CD14-positive monocyte (primary cell): ENCODE measurements around the gene FAM228A. TPM values are rescaled to one million over a fixed set of nuclear protein-coding genes. Genes with fewer than 3 reads are reported as not detected.

Experiments
- DNase-seq, 3 donors: peaks; one replicate each; pipeline ENCODE4 v3.0.0-alpha.2; 2011 to 2022
- H2AFZ ChIP-seq: 2 replicates; pipeline ENCODE4 v1.6.0; 2012; ENCODE audit warnings: mild to moderate bottlenecking, low read depth, low read length, inconsistent platforms; ENCODE audit not compliant: insufficient read depth, poor library complexity, severe bottlenecking
- H3K27ac ChIP-seq, 2 donors: 1 replicate in 1 of 2; 2 replicates in 1 of 2; pipeline ENCODE4 v1.5.1; 2012 to 2013; ENCODE audit warnings: low read length in 2 of 2, control low read depth in 1 of 2, inconsistent platforms in 1 of 2, low read depth in 1 of 2, mild to moderate bottlenecking in 1 of 2
- H3K27me3 ChIP-seq, 2 donors: one replicate each; pipeline versions ENCODE4 v1.6.0 to v1.6.1; 2011 to 2013; ENCODE audit warnings: low read length in 2 of 2; ENCODE audit not compliant: control insufficient read depth in 2 of 2, insufficient read depth in 2 of 2
- H3K36me3 ChIP-seq, 2 donors: replicated peaks in 1 of 2; 1 replicate in 1 of 2; 2 replicates in 1 of 2; pipeline versions ENCODE4 v1.5.1 to v1.6.1; 2012 to 2013; ENCODE audit warnings: low read length in 2 of 2, control low read depth in 1 of 2, inconsistent platforms in 1 of 2, mild to moderate bottlenecking in 1 of 2; ENCODE audit not compliant: insufficient read depth in 2 of 2, control insufficient read depth in 1 of 2
- H3K4me1 ChIP-seq, 2 donors: 1 replicate in 1 of 2; 2 replicates in 1 of 2; pipeline versions ENCODE4 v1.5.1 to v1.6.1; 2012 to 2013; ENCODE audit warnings: low read length in 2 of 2, control low read depth in 1 of 2, inconsistent platforms in 1 of 2, mild to moderate bottlenecking in 1 of 2, moderate library complexity in 1 of 2; ENCODE audit not compliant: insufficient read depth in 2 of 2, control insufficient read depth in 1 of 2
- H3K4me2 ChIP-seq: replicated peaks from 2 replicates; pipeline ENCODE3; 2012; ENCODE audit warnings: low read length, moderate library complexity, mild to moderate bottlenecking; ENCODE audit not compliant: poor library complexity, severe bottlenecking; ENCODE audit errors: extremely low read depth
- H3K4me3 ChIP-seq, 3 experiments: fragments of 200-600 bp in 1 of 3; sonication (generic) in 1 of 3; replicated peaks in 1 of 3; 1 replicate in 2 of 3; 2 replicates in 1 of 3; pipeline ENCODE4 v1.5.1; 2011 to 2013; ENCODE audit warnings: low read length in 3 of 3, mild to moderate bottlenecking in 3 of 3, control low read depth in 2 of 3, low read depth in 2 of 3, inconsistent platforms in 1 of 3, moderate library complexity in 1 of 3
- H3K79me2 ChIP-seq: 2 replicates; pipeline ENCODE4 v1.6.0; 2012; ENCODE audit warnings: mild to moderate bottlenecking, control low read depth, inconsistent platforms, low read length, moderate library complexity; ENCODE audit not compliant: insufficient read depth
- H3K9ac ChIP-seq: 2 replicates; pipeline ENCODE4 v1.6.0; 2017; ENCODE audit warnings: low read length, mild to moderate bottlenecking; ENCODE audit not compliant: insufficient read depth, poor library complexity, severe bottlenecking
- H3K9me3 ChIP-seq, 2 donors: replicated peaks in 1 of 2; 1 replicate in 1 of 2; 2 replicates in 1 of 2; pipeline versions ENCODE4 v1.5.1 to v1.6.1; 2012 to 2013; ENCODE audit warnings: low read length in 2 of 2, control low read depth in 1 of 2; ENCODE audit not compliant: control insufficient read depth in 1 of 2, insufficient read depth in 1 of 2
- H4K20me1 ChIP-seq: 2 replicates; pipeline ENCODE4 v1.6.0; 2012; ENCODE audit warnings: mild to moderate bottlenecking, low read length, control low read depth, moderate library complexity; ENCODE audit not compliant: insufficient read depth
- H3K27ac Mint-ChIP-seq, 7 donors: one replicate each; pipeline ENCODE4 v1.8.0; 2020; ENCODE audit warnings: mild to moderate bottlenecking in 7 of 7, mixed read lengths in 7 of 7, moderate library complexity in 6 of 7, inconsistent platforms in 2 of 7
- H3K27me3 Mint-ChIP-seq, 3 donors: one replicate each; pipeline ENCODE4 v1.8.0; 2021 to 2022; ENCODE audit warnings: low read depth in 3 of 3, mild to moderate bottlenecking in 3 of 3, mixed read lengths in 3 of 3, moderate library complexity in 3 of 3, inconsistent platforms in 1 of 3
- H3K36me3 Mint-ChIP-seq, 2 donors: one replicate each; pipeline ENCODE4 v1.8.0; 2020; ENCODE audit warnings: mixed read lengths in 2 of 2, inconsistent platforms in 1 of 2, mild to moderate bottlenecking in 1 of 2
- H3K4me1 Mint-ChIP-seq: one replicate; pipeline ENCODE4 v1.8.0; 2020; ENCODE audit warnings: mild to moderate bottlenecking, mixed read lengths
- H3K4me3 Mint-ChIP-seq, 2 donors: one replicate each; pipeline ENCODE4 v1.8.0; 2020; ENCODE audit warnings: mild to moderate bottlenecking in 2 of 2, mixed read lengths in 2 of 2, moderate library complexity in 1 of 2
- H3K9me3 Mint-ChIP-seq, 7 donors: one replicate each; pipeline ENCODE4 v1.8.0; 2020 to 2022; ENCODE audit warnings: mixed read lengths in 7 of 7, mild to moderate bottlenecking in 6 of 7, moderate library complexity in 6 of 7, inconsistent platforms in 2 of 7
- WGBS: methylation state at CpG from one replicate; pipeline ENCODE4 v1.1.5; 2013; ENCODE audit warnings: missing lambda C conversion rate; ENCODE audit not compliant: insufficient coverage; 5-methylcytosine and 5-hydroxymethylcytosine counted together
- intact Hi-C, 2 donors: fragments of 100-400 bp; cut with micrococcal nuclease; formaldehyde crosslinking; loops; one replicate each; pipeline versions ENCODE4 v1.15.0 to v1.15.1; 2023
- polyA plus RNA-seq, 3 donors: library from polyadenylated mRNA; depleted of rRNA in 1 of 3; unstranded in 2 of 3; stranded (reverse) in 1 of 3; fragments of 300-500 nt in 2 of 3; fragments of >200 nt in 1 of 3; fragmentation: Illumina TruSeq in 2 of 3; gene quantifications; 1 replicate in 2 of 3; 2 replicates in 1 of 3; pipeline ENCODE4 v1.2.3, GENCODE V29; 2012 to 2021
- TF ChIP-seq, protein P1 (sequence below): fragments of 200-600 bp; IDR thresholded peaks from one replicate; pipeline ENCODE4 v1.8.0; 2022; ENCODE audit warnings: antibody characterized with exemption, mild to moderate bottlenecking

Gene FAM228A
- polyA plus RNA-seq, 3 donors: 0.09 to 0.17 TPM; not detected in 1

DNA sequence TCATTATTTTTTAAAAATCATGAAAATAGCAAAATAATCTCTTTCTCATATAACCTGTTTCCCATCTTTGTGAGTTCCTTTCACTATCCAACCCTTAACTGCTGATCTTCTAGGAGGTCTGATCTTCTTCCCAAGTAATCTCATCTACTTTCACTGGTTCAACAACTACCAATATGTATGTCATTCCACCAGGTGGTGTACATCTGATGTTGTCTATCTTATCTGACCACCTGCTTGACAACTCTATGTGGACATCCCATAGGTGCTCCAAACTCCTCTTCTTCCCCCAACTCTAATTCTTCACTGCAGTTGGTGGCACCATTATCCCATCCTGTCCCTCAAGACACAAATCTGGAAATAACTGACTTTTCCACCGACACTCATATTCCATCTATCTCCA, 62.5 kb downstream of the FAM228A start:
- Mint-ChIP-seq H3K4me3 (no peak overlapping the region), H3K36me3 (peaks cover 50 to 54% of the 10 kb centered on the region in 2 donors), H3K27ac (no peak overlapping the region), H3K27me3 (no peaks in the 10 kb centered on the region), H3K9me3 (no peaks in the 10 kb centered on the region), H3K4me1 (peaks cover 2% of the 10 kb centered on the region)
- H3K4me1 ChIP-seq: no peaks in the 10 kb centered on the region
- H3K79me2 ChIP-seq: no peaks in the 10 kb centered on the region
- no peak overlapping the region for H3K4me2 ChIP-seq
- H3K27ac ChIP-seq: no peak overlapping the region
- 94% methylated on average over 1 of the region's 1 CpG for WGBS
- intact Hi-C loops: no loop called here
- H3K27me3 ChIP-seq: no peaks in the 10 kb centered on the region
- H2AFZ ChIP-seq: no peak overlapping the region
- H3K9ac ChIP-seq: no peak overlapping the region
- no peaks in the 10 kb centered on the region for H3K9me3 ChIP-seq
- H4K20me1 ChIP-seq: peaks cover 16% of the 10 kb centered on the region
- peaks cover 36 to 76% of the 10 kb centered on the region in 2 donors for H3K36me3 ChIP-seq
- H3K4me3 ChIP-seq: no peak overlapping the region
- DNase-seq: no peak
- TF ChIP-seq, protein P1, sequence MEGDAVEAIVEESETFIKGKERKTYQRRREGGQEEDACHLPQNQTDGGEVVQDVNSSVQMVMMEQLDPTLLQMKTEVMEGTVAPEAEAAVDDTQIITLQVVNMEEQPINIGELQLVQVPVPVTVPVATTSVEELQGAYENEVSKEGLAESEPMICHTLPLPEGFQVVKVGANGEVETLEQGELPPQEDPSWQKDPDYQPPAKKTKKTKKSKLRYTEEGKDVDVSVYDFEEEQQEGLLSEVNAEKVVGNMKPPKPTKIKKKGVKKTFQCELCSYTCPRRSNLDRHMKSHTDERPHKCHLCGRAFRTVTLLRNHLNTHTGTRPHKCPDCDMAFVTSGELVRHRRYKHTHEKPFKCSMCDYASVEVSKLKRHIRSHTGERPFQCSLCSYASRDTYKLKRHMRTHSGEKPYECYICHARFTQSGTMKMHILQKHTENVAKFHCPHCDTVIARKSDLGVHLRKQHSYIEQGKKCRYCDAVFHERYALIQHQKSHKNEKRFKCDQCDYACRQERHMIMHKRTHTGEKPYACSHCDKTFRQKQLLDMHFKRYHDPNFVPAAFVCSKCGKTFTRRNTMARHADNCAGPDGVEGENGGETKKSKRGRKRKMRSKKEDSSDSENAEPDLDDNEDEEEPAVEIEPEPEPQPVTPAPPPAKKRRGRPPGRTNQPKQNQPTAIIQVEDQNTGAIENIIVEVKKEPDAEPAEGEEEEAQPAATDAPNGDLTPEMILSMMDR: no peak

DNA sequence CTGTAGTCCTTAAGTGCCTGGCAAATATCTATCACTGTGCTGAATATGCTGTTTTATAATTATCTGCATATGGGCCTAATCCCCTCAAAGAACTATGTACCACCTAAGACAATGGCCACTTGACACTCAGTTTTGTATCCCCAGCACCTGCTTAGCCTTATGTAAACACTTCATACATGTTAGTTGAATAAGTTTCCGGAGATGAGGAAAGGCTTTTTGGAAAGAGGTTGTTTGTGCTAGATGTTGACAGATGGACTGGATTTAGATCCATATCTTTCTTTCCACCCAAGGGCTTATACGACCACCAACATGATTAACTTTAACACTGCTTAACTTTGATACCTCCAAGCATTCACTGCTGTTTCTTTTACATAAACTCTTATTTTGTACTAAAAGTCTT, 63.3 kb downstream of the FAM228A start:
- Histone ChIP-seq H3K4me3 (no peak overlapping the region), H3K4me1 (no peaks in the 10 kb centered on the region), H3K36me3 (peaks cover 35 to 76% of the 10 kb centered on the region in 2 donors), H3K9ac (no peak overlapping the region), H4K20me1 (peaks cover 21% of the 10 kb centered on the region), H2AFZ (no peak overlapping the region), H3K27ac (no peak overlapping the region), H3K4me2 (no peak overlapping the region), H3K79me2 (no peaks in the 10 kb centered on the region), H3K9me3 (no peaks in the 10 kb centered on the region), H3K27me3 (no peaks in the 10 kb centered on the region)
- Mint-ChIP-seq H3K36me3 (peaks cover 54 to 62% of the 10 kb centered on the region in 2 donors), H3K27me3 (no peaks in the 10 kb centered on the region), H3K27ac (no peak overlapping the region), H3K4me1 (peaks cover 2% of the 10 kb centered on the region), H3K9me3 (no peaks in the 10 kb centered on the region), H3K4me3 (no peak overlapping the region)
- WGBS: no CpG with 5 or more reads among the region's 2 CpGs
- intact Hi-C loops: no loop called here
- DNase-seq: no peak
- TF ChIP-seq, protein P1: no peak
